Stimulated activated naive CD8-positive, alpha-beta T cell treated with anti-CD3 and anti-CD28 coated beads, Interleukin-15, Interleukin-2, amounts not matched to agents 100 U/mL and 50 U/mL, for 24 hours (primary cell): Measurements from ENCODE around the gene LRP8.

Experiments used
- ATAC-seq: fragments of 150-1000 bp; cut with Tn5 transposase; one replicate; pipeline ENCODE4 v1.10.0; 2021
- DNase-seq: peaks from one replicate; pipeline ENCODE4 v3.0.0; 2021

Gene LRP8

GRCh38 chr1:53339736-53340635, 12.1 kb upstream of the LRP8 start:
- ATAC-seq (no peak), DNase-seq (no peak)

- DNase-seq (no peak), ATAC-seq (no peak)
Measured at GRCh38 chr1:53338423-53338822, 10.6 kb upstream of the LRP8 start.

GRCh38 chr1:53337499-53337898, 9.6 kb upstream of the LRP8 start:
- DNase-seq (no peak), ATAC-seq (no peak)

- ATAC-seq: no peak
Measured at GRCh38 chr1:53336146-53336545, 8.3 kb upstream of the LRP8 start.

GRCh38 chr1:53335661-53336060, 7.8 kb upstream of the LRP8 start:
- DNase-seq (no peak), ATAC-seq (no peak)

More at GRCh38 chr1:53336146-53336545, 8.3 kb upstream of the LRP8 start:
- no peak for DNase-seq

GRCh38 chr1:53334781-53335180, 6.9 kb upstream of the LRP8 start:
- DNase-seq: no peak
- ATAC-seq: no peak

GRCh38 chr1:53334312-53334711, 6.4 kb upstream of the LRP8 start:
- no peak for ATAC-seq
- no peak for DNase-seq

GRCh38 chr1:53332833-53333232, 5.0 kb upstream of the LRP8 start:
- DNase-seq (peak; percentile 2), ATAC-seq (no peak)

- ATAC-seq (no peak), DNase-seq (peak; percentile 0)
Measured at GRCh38 chr1:53332186-53332564, 4.3 kb upstream of the LRP8 start.

GRCh38 chr1:53331446-53332185, 3.7 kb upstream of the LRP8 start:
- DNase-seq (peak; percentile 1), ATAC-seq (no peak)

GRCh38 chr1:53330819-53331218, 2.9 kb upstream of the LRP8 start:
- DNase-seq: peak; percentile 2
- no peak for ATAC-seq

GRCh38 chr1:53328541-53329499, 950 bp upstream of the LRP8 start:
- DNase-seq (peak; percentile 14), ATAC-seq (no peak)

- DNase-seq (peak; percentile 61), ATAC-seq (no peak)
Measured at GRCh38 chr1:53327182-53327913, 522 bp downstream of the LRP8 start.

GRCh38 chr1:53326598-53327181, 1.2 kb downstream of the LRP8 start:
- DNase-seq: peak; percentile 73
- ATAC-seq: peak; percentile 53

GRCh38 chr1:53326088-53326597, 1.7 kb downstream of the LRP8 start:
- ATAC-seq (peak; percentile 93), DNase-seq (peak; percentile 97)

GRCh38 chr1:53325326-53326087, 2.4 kb downstream of the LRP8 start:
- DNase-seq (no peak), ATAC-seq (no peak)

- ATAC-seq: no peak
- DNase-seq: no peak
Measured at GRCh38 chr1:53324728-53325297, 3.1 kb downstream of the LRP8 start.

GRCh38 chr1:53324321-53324720, 3.5 kb downstream of the LRP8 start:
- ATAC-seq (no peak), DNase-seq (no peak)

- ATAC-seq: no peak
- no peak for DNase-seq
Measured at GRCh38 chr1:53323316-53323715, 4.6 kb downstream of the LRP8 start.
